K562 (cell line): Measurements from ENCODE around the gene ELP1. TPM values are rescaled to one million over a fixed set of nuclear protein-coding genes. Genes with fewer than 3 reads are reported as not detected.

Experiments used
- IFI16 ChIP-seq: fragments of 250-450 bp; sonication (Bioruptor Pico); IDR thresholded peaks from 2 replicates; pipeline ENCODE4 v2.1.2; 2022; ENCODE audit warnings: mild to moderate bottlenecking, inconsistent platforms
- KAT7 ChIP-seq: sonication (generic); formaldehyde crosslinking; IDR thresholded peaks from 2 replicates; pipeline ENCODE4 v1.8.0; 2022; ENCODE audit warnings: missing genetic modification reagents, mild to moderate bottlenecking, borderline replicate concordance
- KDM5B ChIP-seq: fragments of 200-600 bp; sonication (generic); IDR thresholded peaks from 2 replicates; pipeline ENCODE4 v1.6.1; 2012; ENCODE audit warnings: low read depth, mild to moderate bottlenecking, moderate library complexity, low read length, control low read depth, inconsistent platforms; ENCODE audit not compliant: insufficient replicate concordance
- NFIC ChIP-seq: fragments of 450-650 bp; IDR thresholded peaks from 2 replicates; pipeline ENCODE4 v1.6.1; 2017; ENCODE audit warnings: mild to moderate bottlenecking, inconsistent platforms
- PHF20 ChIP-seq: fragments of 450-650 bp; IDR thresholded peaks from 2 replicates; pipeline ENCODE4 v1.6.1; 2018; ENCODE audit not compliant: partially characterized antibody
- RAD21 ChIP-seq, 2 experiments: fragments of 250-450 bp in 1 of 2; fragments of 450-650 bp in 1 of 2; sonication (Bioruptor Pico) in 1 of 2; formaldehyde crosslinking in 1 of 2; IDR thresholded peaks in 1 of 2; conservative IDR thresholded peaks in 1 of 2; 2 replicates each; pipeline versions ENCODE4 v1.4.0 to v1.8.0; 2020 to 2022; ENCODE audit warnings: mild to moderate bottlenecking in 2 of 2, moderate library complexity in 1 of 2
- SP1 ChIP-seq: sonication (generic); formaldehyde crosslinking; IDR thresholded peaks from 2 replicates; pipeline ENCODE4 v1.8.1; 2022; ENCODE audit warnings: mild to moderate bottlenecking, missing genetic modification reagents
- SREBF1 ChIP-seq: fragments of 150-350 bp; IDR thresholded peaks from 2 replicates; pipeline ENCODE4 v1.6.1; 2014; ENCODE audit warnings: antibody characterized with exemption, low read depth, low read length, borderline replicate concordance
- TAF15 ChIP-seq: fragments of 200-400 bp; formaldehyde crosslinking; IDR thresholded peaks from 2 replicates; pipeline ENCODE4 v1.6.1; 2017; ENCODE audit warnings: mild to moderate bottlenecking, low read depth, low read length, moderate library complexity
- TAF7 ChIP-seq: fragments of 450-650 bp; IDR thresholded peaks from 2 replicates; pipeline ENCODE4 v1.6.1; 2016; ENCODE audit warnings: missing genetic modification characterization, missing compliant biosample characterization
- TBL1XR1 ChIP-seq, 2 experiments: IDR thresholded peaks; 2 replicates each; pipeline ENCODE4 v1.6.1; 2012; ENCODE audit warnings: improper control_type of control experiment in 2 of 2, low read length in 2 of 2, mild to moderate bottlenecking in 1 of 2
- TBP ChIP-seq: optimal IDR thresholded peaks from 2 replicates; pipeline ENCODE3; 2011; ENCODE audit warnings: low read depth, low read length, improper control_type of control experiment
- ZNF174 ChIP-seq: fragments of 250-450 bp; sonication (Bioruptor Pico); IDR thresholded peaks from 2 replicates; pipeline ENCODE4 v1.4.0; 2020; ENCODE audit warnings: mild to moderate bottlenecking
- polyA plus RNA-seq, 8 experiments: library from polyadenylated mRNA; depleted of rRNA in 4 of 8; stranded (reverse) in 5 of 8; unstranded in 3 of 8; fragments of >200 nt; fragmentation: Nextera tagmentation in 2 of 8; fragmentation: Illumina TruSeq in 1 of 8; extraction: Ambion mirVana in 2 of 8; extraction: Trizol in 1 of 8; gene quantifications; 2 replicates each; pipeline versions ENCODE4 v1.2.1 to v1.2.3, GENCODE V29; 2011 to 2014; ENCODE audit warnings: inconsistent platforms in 1 of 8, missing spikeins in 1 of 8
- total RNA-seq, 7 experiments: library from RNA; depleted of rRNA in 6 of 7; stranded (reverse); fragments of >200 nt in 6 of 7; fragmentation: Illumina TruSeq in 2 of 7; extraction: Trizol in 2 of 7; gene quantifications; 2 replicates each; pipeline versions ENCODE4 v1.2.1 to v1.2.3, GENCODE V29; 2011 to 2021; ENCODE audit warnings: low replicate concordance in 1 of 7
- TF ChIP-seq, protein P1 (sequence below), 2 experiments: fragments of 450-650 bp; IDR thresholded peaks; 2 replicates each; pipeline ENCODE4 v1.6.1; 2016
- TF ChIP-seq, protein P2 (sequence below): fragments of 450-650 bp; IDR thresholded peaks from 2 replicates; pipeline ENCODE4 v1.7.1; 2018; ENCODE audit warnings: mild to moderate bottlenecking, low read depth; ENCODE audit not compliant: partially characterized antibody
- TF ChIP-seq, protein P3 (sequence below), 3 experiments: IDR thresholded peaks in 2 of 3; conservative IDR thresholded peaks in 1 of 3; 2 replicates each; pipeline ENCODE4 v1.5.1; 2011 to 2012; ENCODE audit warnings: low read length in 3 of 3, mild to moderate bottlenecking in 3 of 3, control low read depth in 2 of 3, improper control_type of control experiment in 1 of 3, inconsistent platforms in 1 of 3, low read depth in 1 of 3, mixed read lengths in 1 of 3, moderate library complexity in 1 of 3; ENCODE audit not compliant: insufficient read depth in 2 of 3
- TF ChIP-seq, protein P4 (sequence below): fragments of 250-450 bp; sonication (Bioruptor Pico); IDR thresholded peaks from 2 replicates; pipeline ENCODE4 v1.8.0; 2022; ENCODE audit warnings: moderate library complexity, mild to moderate bottlenecking, inconsistent platforms

The ELP1 gene
- total and polyA plus RNA-seq, 9 of the 15 experiments (the other 6 are each of a cell fraction or from before 2014, with no cell fraction given) = 17.0 to 48.6 (median 39.7) TPM

DNA sequence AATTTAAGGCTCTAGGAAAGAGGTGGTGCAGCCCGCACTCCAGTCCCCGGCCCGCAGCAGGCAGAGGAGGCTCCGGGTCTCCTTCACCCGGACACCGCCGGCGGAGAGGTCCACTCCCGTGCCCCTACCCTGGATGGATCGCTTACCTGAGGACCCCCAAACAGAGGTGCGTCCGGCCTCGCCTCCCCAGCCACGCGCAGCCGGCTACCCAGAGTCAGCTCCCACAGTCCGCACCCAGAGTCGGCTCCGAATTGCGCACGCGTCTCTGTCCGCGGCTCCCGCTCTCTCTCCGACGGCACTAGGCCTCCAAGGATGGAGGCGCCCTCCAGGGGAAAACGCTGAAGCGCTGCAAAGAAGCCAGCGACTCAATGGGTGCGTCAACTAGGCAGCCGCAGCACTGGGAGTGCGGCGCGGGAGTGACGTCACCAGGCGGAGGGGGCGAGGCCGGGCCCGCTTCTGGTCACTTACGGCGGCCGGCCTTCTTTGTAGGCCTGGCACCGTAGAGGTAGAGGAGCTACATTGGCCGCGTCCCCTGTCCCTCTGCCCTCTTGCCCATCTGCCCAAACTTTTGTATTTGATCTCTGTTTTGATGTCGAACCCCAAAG lies at the start of gene ELP1 (continued):
- TF ChIP-seq, protein P1, sequence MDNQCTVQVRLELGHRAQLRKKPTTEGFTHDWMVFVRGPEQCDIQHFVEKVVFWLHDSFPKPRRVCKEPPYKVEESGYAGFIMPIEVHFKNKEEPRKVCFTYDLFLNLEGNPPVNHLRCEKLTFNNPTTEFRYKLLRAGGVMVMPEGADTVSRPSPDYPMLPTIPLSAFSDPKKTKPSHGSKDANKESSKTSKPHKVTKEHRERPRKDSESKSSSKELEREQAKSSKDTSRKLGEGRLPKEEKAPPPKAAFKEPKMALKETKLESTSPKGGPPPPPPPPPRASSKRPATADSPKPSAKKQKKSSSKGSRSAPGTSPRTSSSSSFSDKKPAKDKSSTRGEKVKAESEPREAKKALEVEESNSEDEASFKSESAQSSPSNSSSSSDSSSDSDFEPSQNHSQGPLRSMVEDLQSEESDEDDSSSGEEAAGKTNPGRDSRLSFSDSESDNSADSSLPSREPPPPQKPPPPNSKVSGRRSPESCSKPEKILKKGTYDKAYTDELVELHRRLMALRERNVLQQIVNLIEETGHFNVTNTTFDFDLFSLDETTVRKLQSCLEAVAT (IDR thresholded peaks at IDR 0.05) = 0 out of 4 replicates have a peak, but pooled peaks have one; percentile 50 to 63
- TF ChIP-seq TBP (peak; percentile 62), NFIC (peak; percentile 76), TAF15 (no peak), SP1 (CRISPR knock-in tag) (peak; percentile 81), PHF20 (peak; percentile 92), KAT7 (CRISPR knock-in tag) (peak; percentile 68; the same call in 1 of the 2 replicates), RAD21 (CRISPR knock-in tag; conservative IDR thresholded peaks at IDR 0.05 in 1 of 2, IDR thresholded peaks at IDR 0.05 in 1 of 2) (peak; percentile 37 to 45), SREBF1 (0 out of 2 replicates have a peak, but pooled peaks have one; percentile 19), ZNF174 (CRISPR knock-in tag) (no peak), KDM5B (peak; percentile 71), IFI16 (CRISPR knock-in tag) (no peak), TBL1XR1 (IDR thresholded peaks at IDR 0.05; ENCODE audit: low read length in 2 of 2) (peak in 1 of 2 experiments; percentile 83; a peak in 1 of 4 replicates), TAF7 (tag) (0 out of 2 replicates have a peak, but pooled peaks have one; percentile 35)
- TF ChIP-seq, protein P2, sequence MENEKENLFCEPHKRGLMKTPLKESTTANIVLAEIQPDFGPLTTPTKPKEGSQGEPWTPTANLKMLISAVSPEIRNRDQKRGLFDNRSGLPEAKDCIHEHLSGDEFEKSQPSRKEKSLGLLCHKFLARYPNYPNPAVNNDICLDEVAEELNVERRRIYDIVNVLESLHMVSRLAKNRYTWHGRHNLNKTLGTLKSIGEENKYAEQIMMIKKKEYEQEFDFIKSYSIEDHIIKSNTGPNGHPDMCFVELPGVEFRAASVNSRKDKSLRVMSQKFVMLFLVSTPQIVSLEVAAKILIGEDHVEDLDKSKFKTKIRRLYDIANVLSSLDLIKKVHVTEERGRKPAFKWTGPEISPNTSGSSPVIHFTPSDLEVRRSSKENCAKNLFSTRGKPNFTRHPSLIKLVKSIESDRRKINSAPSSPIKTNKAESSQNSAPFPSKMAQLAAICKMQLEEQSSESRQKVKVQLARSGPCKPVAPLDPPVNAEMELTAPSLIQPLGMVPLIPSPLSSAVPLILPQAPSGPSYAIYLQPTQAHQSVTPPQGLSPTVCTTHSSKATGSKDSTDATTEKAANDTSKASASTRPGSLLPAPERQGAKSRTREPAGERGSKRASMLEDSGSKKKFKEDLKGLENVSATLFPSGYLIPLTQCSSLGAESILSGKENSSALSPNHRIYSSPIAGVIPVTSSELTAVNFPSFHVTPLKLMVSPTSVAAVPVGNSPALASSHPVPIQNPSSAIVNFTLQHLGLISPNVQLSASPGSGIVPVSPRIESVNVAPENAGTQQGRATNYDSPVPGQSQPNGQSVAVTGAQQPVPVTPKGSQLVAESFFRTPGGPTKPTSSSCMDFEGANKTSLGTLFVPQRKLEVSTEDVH = peak; percentile 64
- TF ChIP-seq, protein P3, sequence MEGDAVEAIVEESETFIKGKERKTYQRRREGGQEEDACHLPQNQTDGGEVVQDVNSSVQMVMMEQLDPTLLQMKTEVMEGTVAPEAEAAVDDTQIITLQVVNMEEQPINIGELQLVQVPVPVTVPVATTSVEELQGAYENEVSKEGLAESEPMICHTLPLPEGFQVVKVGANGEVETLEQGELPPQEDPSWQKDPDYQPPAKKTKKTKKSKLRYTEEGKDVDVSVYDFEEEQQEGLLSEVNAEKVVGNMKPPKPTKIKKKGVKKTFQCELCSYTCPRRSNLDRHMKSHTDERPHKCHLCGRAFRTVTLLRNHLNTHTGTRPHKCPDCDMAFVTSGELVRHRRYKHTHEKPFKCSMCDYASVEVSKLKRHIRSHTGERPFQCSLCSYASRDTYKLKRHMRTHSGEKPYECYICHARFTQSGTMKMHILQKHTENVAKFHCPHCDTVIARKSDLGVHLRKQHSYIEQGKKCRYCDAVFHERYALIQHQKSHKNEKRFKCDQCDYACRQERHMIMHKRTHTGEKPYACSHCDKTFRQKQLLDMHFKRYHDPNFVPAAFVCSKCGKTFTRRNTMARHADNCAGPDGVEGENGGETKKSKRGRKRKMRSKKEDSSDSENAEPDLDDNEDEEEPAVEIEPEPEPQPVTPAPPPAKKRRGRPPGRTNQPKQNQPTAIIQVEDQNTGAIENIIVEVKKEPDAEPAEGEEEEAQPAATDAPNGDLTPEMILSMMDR (IDR thresholded peaks at IDR 0.05 in 2 of 3, conservative IDR thresholded peaks at IDR 0.05 in 1 of 3; ENCODE audit: insufficient read depth in 2 of 3, low read depth in 1 of 3, low read length in 3 of 3) = peak; percentile 48 to 61 (median 57)
- TF ChIP-seq, protein P4, sequence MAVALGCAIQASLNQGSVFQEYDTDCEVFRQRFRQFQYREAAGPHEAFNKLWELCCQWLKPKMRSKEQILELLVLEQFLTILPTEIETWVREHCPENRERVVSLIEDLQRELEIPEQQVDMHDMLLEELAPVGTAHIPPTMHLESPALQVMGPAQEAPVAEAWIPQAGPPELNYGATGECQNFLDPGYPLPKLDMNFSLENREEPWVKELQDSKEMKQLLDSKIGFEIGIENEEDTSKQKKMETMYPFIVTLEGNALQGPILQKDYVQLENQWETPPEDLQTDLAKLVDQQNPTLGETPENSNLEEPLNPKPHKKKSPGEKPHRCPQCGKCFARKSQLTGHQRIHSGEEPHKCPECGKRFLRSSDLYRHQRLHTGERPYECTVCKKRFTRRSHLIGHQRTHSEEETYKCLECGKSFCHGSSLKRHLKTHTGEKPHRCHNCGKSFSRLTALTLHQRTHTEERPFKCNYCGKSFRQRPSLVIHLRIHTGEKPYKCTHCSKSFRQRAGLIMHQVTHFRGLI (CRISPR knock-in tag) = no peak
